Neural cell (in vitro differentiated cells): ENCODE measurements around the gene LCORL.

Experiments
- POLR2AphosphoS5 ChIP-seq: IDR thresholded peaks from 2 replicates; pipeline ENCODE4 v1.6.1; 2012
- RAD21 ChIP-seq: fragments of 450-650 bp; conservative IDR thresholded peaks from 2 replicates; pipeline ENCODE4 v1.6.1; 2014; ENCODE audit warnings: antibody characterized with exemption, mild to moderate bottlenecking, moderate library complexity
- TF ChIP-seq, protein P1 (sequence below): IDR thresholded peaks from 2 replicates; pipeline ENCODE4 v1.6.1; 2012; ENCODE audit warnings: borderline replicate concordance

DNA sequence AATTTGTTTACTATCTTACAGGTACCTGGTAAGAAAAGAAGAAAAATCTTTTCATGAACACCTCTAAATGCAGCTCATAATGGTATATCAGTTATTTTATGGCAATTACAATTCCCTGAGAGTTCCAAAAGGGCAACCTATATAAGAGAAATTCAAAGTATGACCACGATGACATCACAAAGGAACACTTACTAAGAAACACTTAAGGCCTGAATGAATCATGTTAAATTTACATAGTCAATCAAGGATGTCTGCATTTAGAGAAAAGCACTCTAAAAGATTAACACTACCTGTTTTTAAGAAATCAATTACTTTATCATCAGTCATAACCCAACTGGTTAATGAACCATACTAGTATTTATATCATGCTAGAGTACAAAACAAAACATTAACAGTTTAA lies 63.9 kb downstream of the LCORL start:
- TF ChIP-seq RAD21 (no peak), POLR2AphosphoS5 (no peak)
- TF ChIP-seq, protein P1, sequence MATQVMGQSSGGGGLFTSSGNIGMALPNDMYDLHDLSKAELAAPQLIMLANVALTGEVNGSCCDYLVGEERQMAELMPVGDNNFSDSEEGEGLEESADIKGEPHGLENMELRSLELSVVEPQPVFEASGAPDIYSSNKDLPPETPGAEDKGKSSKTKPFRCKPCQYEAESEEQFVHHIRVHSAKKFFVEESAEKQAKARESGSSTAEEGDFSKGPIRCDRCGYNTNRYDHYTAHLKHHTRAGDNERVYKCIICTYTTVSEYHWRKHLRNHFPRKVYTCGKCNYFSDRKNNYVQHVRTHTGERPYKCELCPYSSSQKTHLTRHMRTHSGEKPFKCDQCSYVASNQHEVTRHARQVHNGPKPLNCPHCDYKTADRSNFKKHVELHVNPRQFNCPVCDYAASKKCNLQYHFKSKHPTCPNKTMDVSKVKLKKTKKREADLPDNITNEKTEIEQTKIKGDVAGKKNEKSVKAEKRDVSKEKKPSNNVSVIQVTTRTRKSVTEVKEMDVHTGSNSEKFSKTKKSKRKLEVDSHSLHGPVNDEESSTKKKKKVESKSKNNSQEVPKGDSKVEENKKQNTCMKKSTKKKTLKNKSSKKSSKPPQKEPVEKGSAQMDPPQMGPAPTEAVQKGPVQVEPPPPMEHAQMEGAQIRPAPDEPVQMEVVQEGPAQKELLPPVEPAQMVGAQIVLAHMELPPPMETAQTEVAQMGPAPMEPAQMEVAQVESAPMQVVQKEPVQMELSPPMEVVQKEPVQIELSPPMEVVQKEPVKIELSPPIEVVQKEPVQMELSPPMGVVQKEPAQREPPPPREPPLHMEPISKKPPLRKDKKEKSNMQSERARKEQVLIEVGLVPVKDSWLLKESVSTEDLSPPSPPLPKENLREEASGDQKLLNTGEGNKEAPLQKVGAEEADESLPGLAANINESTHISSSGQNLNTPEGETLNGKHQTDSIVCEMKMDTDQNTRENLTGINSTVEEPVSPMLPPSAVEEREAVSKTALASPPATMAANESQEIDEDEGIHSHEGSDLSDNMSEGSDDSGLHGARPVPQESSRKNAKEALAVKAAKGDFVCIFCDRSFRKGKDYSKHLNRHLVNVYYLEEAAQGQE, result no peak
